ENCODE measurements around the gene HMGXB4. TPM values are rescaled to one million over a fixed set of nuclear protein-coding genes. Genes with fewer than 3 reads are reported as not detected.

Gene HMGXB4
- total and polyA plus RNA-seq, 8 donors: 19.2 to 34.6 (median 31.5) TPM

- TF ChIP-seq CTCF (IDR thresholded peaks at IDR 0.05): no peak
- Histone ChIP-seq H3K27ac (no peak overlapping the region), H3K27me3 (no peaks in the 10 kb centered on the region), H3K4me1 (peaks cover 0 to 2% of the 10 kb centered on the region in 2 donors), H3K9me3 (no peaks in the 10 kb centered on the region), H3K36me3 (peaks cover 0 to 88% of the 10 kb centered on the region in 2 donors), H3K4me3 (no peak overlapping the region)
- DNase-seq (peak in 1 of 4 donors; percentile 64), ATAC-seq (no peak)
- intact Hi-C loops (cut with DNase I): no loop called here
Observed at GRCh38 chr22:35343664-35344550, 86.6 kb downstream of the HMGXB4 start.

GRCh38 chr22:35344956-35345690, 87.8 kb downstream of the HMGXB4 start:
- Histone ChIP-seq H3K27ac (no peak overlapping the region), H3K36me3 (peaks cover 0 to 76% of the 10 kb centered on the region in 2 donors), H3K9me3 (no peaks in the 10 kb centered on the region), H3K4me3 (no peak overlapping the region), H3K4me1 (peaks cover 0 to 11% of the 10 kb centered on the region in 2 donors), H3K27me3 (no peaks in the 10 kb centered on the region)
- DNase-seq (peak in 1 of 4 donors; percentile 73), ATAC-seq (no peak)
- intact Hi-C loops (cut with DNase I): no loop called here
- TF ChIP-seq CTCF (IDR thresholded peaks at IDR 0.05): no peak

Small RNA genes within 50 kb of the gene (microRNA-seq; reads per million reads assigned to microRNA genes)
- gene MIR3909 (8.9 to 12.2 reads per million in 2 donors), gene MIR6069 (0 reads per million in 2 donors)

Other genes starting within 250 kb of the HMGXB4 start
- gene ISX, start 191.3 kb upstream of the HMGXB4 start, total RNA-seq: not detected
- gene ISX, start 191.3 kb upstream of the HMGXB4 start, polyA plus RNA-seq (ENCODE audit: insufficient read length in 6 of 6): under 1 TPM; 0.22 to 0.43 (median 0.37) TPM
- gene TOM1, start 42.4 kb downstream of the HMGXB4 start, total RNA-seq: 10 to 100 TPM; 68.0 to 81.3 TPM
- 10 to 100 TPM; 28.9 to 34.4 (median 31.2) TPM for gene TOM1, start 42.4 kb downstream of the HMGXB4 start, polyA plus RNA-seq (ENCODE audit: insufficient read length in 6 of 6)
- 100 to 1,000 TPM in 1 of 2 donors, 10 to 100 TPM in 1; 43.4 to 355 TPM for gene HMOX1, start 123.6 kb downstream of the HMGXB4 start, total RNA-seq
- gene HMOX1, start 123.6 kb downstream of the HMGXB4 start, polyA plus RNA-seq (ENCODE audit: insufficient read length in 6 of 6): 10 to 100 TPM in 4 of 6 donors, 1 to 10 TPM in 2; 8.2 to 27.4 (median 10.4) TPM
- gene MCM5, start 142.6 kb downstream of the HMGXB4 start, total RNA-seq: 10 to 100 TPM; 34.9 to 62.5 TPM
- gene MCM5, start 142.6 kb downstream of the HMGXB4 start, polyA plus RNA-seq (ENCODE audit: insufficient read length in 6 of 6): 10 to 100 TPM; 57.8 to 83.4 (median 67.3) TPM